Measurements from ENCODE around the gene DHODH.

DNA sequence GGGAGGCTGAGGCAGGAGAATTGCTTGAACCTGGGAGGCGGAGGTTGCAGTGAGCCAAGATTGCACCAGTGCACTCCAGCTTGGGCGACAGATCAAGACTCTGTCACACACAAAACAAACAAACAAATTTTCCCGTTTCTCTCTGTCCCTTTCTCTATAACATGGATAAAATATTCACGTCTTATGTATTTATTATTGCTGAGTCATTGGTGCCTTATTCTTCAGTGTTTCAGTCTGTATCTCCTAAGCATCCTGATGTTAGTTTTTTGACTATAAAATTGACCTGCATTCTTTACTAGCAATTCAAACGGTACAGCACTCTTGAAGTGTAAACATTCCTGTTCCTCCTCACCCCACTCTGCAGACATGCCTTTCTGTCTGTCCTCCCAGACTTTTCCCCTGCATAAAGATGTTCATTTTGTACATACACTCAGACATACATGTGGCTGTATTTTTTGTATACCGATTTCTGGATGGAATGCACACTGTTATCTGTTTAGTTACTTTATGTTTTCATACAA lies 16.4 kb downstream of the DHODH start:
- no peak for TF ChIP-seq POLR2AphosphoS5 (IDR thresholded peaks at IDR 0.05; ENCODE audit: insufficient read depth in 1 of 2, low read depth in 1 of 2)
- TF ChIP-seq, protein P1, sequence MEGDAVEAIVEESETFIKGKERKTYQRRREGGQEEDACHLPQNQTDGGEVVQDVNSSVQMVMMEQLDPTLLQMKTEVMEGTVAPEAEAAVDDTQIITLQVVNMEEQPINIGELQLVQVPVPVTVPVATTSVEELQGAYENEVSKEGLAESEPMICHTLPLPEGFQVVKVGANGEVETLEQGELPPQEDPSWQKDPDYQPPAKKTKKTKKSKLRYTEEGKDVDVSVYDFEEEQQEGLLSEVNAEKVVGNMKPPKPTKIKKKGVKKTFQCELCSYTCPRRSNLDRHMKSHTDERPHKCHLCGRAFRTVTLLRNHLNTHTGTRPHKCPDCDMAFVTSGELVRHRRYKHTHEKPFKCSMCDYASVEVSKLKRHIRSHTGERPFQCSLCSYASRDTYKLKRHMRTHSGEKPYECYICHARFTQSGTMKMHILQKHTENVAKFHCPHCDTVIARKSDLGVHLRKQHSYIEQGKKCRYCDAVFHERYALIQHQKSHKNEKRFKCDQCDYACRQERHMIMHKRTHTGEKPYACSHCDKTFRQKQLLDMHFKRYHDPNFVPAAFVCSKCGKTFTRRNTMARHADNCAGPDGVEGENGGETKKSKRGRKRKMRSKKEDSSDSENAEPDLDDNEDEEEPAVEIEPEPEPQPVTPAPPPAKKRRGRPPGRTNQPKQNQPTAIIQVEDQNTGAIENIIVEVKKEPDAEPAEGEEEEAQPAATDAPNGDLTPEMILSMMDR (IDR thresholded peaks at IDR 0.05): no peak

All from vagina (tissue), 2 donors.